Loucy (cell line): ENCODE measurements around the gene MAB21L4.

Source experiments
- CTCF ChIP-seq: fragments of 200-600 bp; sonication (generic); conservative IDR thresholded peaks from 2 replicates; pipeline ENCODE4 v1.5.1; 2014; ENCODE audit warnings: mild to moderate bottlenecking, antibody characterized with exemption, low read length
- EZH2phosphoT487 ChIP-seq: fragments of 200-600 bp; IDR thresholded peaks from 2 replicates; pipeline ENCODE4 v1.6.1; 2018; ENCODE audit warnings: antibody characterized with exemption, mild to moderate bottlenecking, moderate library complexity, borderline replicate concordance

- TF ChIP-seq CTCF (no peak), EZH2phosphoT487 (no peak)
Measured at GRCh38 chr2:240893363-240893844, 2.6 kb downstream of the MAB21L4 start.
